Progenitor cell of endocrine pancreas (in vitro differentiated cells): ENCODE data around the gene SLC4A8. TPM values are rescaled to one million over a fixed set of nuclear protein-coding genes. Genes with fewer than 3 reads are reported as not detected.

Experiments
- DNase-seq: peaks from one replicate; pipeline ENCODE4 v3.0.0; 2021; ENCODE audit warnings: low spot score; ENCODE audit not compliant: unreplicated experiment
- H3K27ac Mint-ChIP-seq: 2 replicates; pipeline ENCODE4 v1.8.0; 2021; ENCODE audit warnings: mild to moderate bottlenecking, moderate library complexity, mixed read lengths
- H3K27me3 Mint-ChIP-seq: 2 replicates; pipeline ENCODE4 v1.8.0; 2021; ENCODE audit warnings: mixed read lengths
- H3K36me3 Mint-ChIP-seq: 2 replicates; pipeline ENCODE4 v1.8.0; 2022; ENCODE audit warnings: mixed read lengths; ENCODE audit not compliant: insufficient read depth
- H3K4me1 Mint-ChIP-seq: 2 replicates; pipeline ENCODE4 v1.8.0; 2021; ENCODE audit warnings: low read depth, mixed read lengths
- H3K4me3 Mint-ChIP-seq: 2 replicates; pipeline ENCODE4 v1.8.0; 2021; ENCODE audit warnings: low read depth, mild to moderate bottlenecking, moderate library complexity, mixed read lengths
- H3K9me3 Mint-ChIP-seq: 2 replicates; pipeline ENCODE4 v1.8.0; 2021; ENCODE audit warnings: low read depth, mixed read lengths
- total RNA-seq: library from RNA; stranded (reverse); gene quantifications from 2 replicates; pipeline ENCODE4 v1.2.1, GENCODE V29; 2021
- TF ChIP-seq, protein P1 (sequence below): fragments of 200-600 bp; sonication (generic); IDR thresholded peaks from one replicate; pipeline ENCODE4 v1.5.0; 2021; ENCODE audit warnings: antibody characterized with exemption, mild to moderate bottlenecking; ENCODE audit not compliant: unreplicated experiment

Gene SLC4A8
- total RNA-seq, 1 donor from 2014 or later = 11.8 TPM

DNA sequence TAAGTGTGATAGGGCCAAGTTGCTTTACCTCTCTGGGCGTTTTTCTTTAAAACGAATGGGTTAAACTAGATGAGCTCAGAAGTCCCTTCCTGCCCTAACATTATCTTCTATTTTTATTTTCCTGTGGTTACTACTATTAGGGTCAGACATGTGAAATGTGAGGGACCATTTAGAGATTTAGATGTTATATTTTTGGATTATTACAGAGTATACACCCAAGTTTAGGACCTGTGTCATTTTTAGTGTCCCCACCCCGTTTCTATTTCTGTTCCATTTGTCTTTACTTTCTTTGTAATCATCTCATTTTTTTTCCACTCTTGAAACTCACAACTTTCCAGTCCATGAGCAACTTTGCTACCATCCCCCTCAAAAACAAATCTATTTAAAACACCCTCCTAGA lies 56.3 kb downstream of the SLC4A8 start:
- Mint-ChIP-seq H3K4me3 (no peak overlapping the region), H3K27me3 (peaks cover 8% of the 10 kb centered on the region), H3K27ac (no peak overlapping the region), H3K36me3 (no peaks in the 10 kb centered on the region), H3K9me3 (no peaks in the 10 kb centered on the region), H3K4me1 (peaks cover 6% of the 10 kb centered on the region)
- no peak for DNase-seq
- TF ChIP-seq, protein P1, sequence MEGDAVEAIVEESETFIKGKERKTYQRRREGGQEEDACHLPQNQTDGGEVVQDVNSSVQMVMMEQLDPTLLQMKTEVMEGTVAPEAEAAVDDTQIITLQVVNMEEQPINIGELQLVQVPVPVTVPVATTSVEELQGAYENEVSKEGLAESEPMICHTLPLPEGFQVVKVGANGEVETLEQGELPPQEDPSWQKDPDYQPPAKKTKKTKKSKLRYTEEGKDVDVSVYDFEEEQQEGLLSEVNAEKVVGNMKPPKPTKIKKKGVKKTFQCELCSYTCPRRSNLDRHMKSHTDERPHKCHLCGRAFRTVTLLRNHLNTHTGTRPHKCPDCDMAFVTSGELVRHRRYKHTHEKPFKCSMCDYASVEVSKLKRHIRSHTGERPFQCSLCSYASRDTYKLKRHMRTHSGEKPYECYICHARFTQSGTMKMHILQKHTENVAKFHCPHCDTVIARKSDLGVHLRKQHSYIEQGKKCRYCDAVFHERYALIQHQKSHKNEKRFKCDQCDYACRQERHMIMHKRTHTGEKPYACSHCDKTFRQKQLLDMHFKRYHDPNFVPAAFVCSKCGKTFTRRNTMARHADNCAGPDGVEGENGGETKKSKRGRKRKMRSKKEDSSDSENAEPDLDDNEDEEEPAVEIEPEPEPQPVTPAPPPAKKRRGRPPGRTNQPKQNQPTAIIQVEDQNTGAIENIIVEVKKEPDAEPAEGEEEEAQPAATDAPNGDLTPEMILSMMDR = no peak

DNA sequence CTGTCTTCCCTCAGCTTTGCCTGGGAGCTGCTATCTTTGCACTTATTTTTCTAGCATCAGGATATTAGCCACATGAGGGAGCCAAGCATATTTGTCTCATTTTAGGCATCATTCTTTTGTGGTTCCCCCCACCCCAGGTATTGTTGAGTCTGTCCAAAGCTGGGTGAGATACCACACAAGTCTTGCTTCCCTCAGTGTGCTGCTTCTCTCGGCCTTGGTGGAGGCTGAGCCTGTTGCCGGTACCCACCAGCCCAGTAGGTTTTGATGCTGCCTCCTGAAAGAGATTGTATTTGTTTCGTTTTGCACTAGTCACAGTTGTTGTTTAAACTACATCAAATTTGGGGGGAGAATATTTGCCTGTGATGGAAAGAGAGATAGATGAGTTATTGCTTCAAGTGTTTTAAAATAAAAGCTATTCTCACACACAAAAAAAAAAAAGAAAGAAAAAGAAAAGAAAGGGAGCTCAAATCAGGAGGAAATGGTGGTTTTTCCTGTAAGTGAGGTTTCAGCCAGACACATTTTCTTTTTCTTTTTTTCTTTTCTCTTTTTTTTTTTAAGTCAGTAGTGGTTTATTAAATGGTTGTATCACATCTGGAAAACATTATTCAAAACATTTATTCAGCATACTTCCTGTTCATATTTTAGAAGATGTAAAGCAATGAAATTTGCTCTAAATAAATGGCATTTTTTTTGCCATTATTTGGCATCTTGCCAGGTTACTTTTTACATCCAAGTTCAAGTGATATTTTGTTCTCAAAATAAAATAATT lies 58.5 kb downstream of the SLC4A8 start:
- no peak overlapping the region for H3K27ac Mint-ChIP-seq
- no peaks in the 10 kb centered on the region for H3K36me3 Mint-ChIP-seq
- peaks cover 6% of the 10 kb centered on the region for H3K4me1 Mint-ChIP-seq
- no peaks in the 10 kb centered on the region for H3K9me3 Mint-ChIP-seq
- peaks cover 8% of the 10 kb centered on the region for H3K27me3 Mint-ChIP-seq
- no peak overlapping the region for H3K4me3 Mint-ChIP-seq
- TF ChIP-seq, protein P1 = no peak
- DNase-seq = no peak

DNA sequence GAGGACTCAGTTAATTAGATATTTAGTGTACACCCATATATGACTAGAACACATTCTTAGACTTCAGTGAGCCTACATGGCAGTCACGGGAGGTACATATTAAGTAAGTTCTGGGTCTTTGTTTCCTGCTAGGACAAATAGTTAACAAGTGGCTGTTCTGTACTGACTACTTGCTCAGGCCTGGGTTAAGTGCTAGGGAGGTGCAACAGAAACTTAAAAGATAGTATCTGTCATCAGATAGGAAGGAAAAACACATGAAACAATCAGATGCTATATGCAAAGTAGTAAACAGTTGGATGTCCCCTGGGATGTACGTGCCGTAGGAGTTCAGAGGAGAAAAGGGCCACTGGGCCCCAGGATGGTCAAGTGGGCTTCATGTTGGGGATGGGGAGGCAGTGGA lies 59.5 kb downstream of the SLC4A8 start:
- H3K9me3 Mint-ChIP-seq = no peaks in the 10 kb centered on the region
- H3K27ac Mint-ChIP-seq = no peak overlapping the region
- DNase-seq = no peak
- no peaks in the 10 kb centered on the region for H3K36me3 Mint-ChIP-seq
- TF ChIP-seq, protein P1 = no peak
- H3K4me1 Mint-ChIP-seq = peaks cover 6% of the 10 kb centered on the region
- H3K27me3 Mint-ChIP-seq = peaks cover 8% of the 10 kb centered on the region
- no peak overlapping the region for H3K4me3 Mint-ChIP-seq

DNA sequence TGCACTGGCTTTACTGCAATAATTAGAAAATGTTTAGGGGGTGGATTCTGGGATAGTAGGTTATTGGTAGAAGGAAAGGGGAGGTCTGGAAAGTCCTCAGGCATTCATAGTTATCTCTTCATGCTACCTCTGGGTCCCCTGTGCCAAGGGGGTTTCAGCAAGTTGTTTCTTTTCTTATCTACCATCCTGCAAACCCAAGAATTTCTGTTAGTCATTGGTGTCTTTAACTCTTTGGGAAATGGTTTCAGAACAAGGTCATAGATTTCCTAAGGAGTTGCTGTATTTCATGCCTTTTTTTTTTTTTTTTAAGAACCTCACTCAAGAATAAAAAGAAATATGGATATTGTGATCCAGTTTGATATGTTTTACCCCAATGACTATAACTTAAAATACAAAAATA lies 63.6 kb downstream of the SLC4A8 start:
- TF ChIP-seq, protein P1 = no peak
- Mint-ChIP-seq H3K4me1 (peaks cover 10% of the 10 kb centered on the region), H3K36me3 (no peaks in the 10 kb centered on the region), H3K4me3 (no peak overlapping the region), H3K27me3 (peaks cover 16% of the 10 kb centered on the region), H3K27ac (no peak overlapping the region), H3K9me3 (no peaks in the 10 kb centered on the region)
- DNase-seq = no peak

DNA sequence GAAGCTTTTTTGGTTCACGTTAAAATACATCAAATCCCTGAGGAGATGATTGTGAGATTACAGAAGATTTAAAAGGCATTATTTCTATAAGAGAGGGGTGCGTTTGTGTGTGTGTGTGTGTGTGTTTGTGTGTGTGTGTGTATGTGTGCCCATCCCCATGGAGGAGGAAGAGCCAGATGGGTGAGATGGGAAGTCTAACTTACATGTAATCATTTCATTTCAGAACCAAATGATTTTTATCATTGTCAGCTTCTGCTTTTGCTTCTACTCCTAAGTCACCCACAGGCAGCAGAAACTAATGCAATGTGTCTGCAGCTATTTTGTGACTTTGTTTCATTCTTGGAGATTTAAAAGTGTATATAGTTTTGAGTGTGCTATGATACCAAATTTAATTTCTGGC lies 68.7 kb downstream of the SLC4A8 start:
- TF ChIP-seq, protein P1 = no peak
- Mint-ChIP-seq H3K4me1 (peaks cover 3% of the 10 kb centered on the region), H3K27ac (no peak overlapping the region), H3K27me3 (peaks cover 8% of the 10 kb centered on the region), H3K9me3 (no peaks in the 10 kb centered on the region), H3K4me3 (no peak overlapping the region), H3K36me3 (no peaks in the 10 kb centered on the region)
- no peak for DNase-seq
